Eye (tissue), 1 donor: Measurements from ENCODE around the gene ZNF846.
"Not testable (repeated sequence)": the region's sequence is repeated elsewhere in the genome, so short reads cannot be mapped to it uniquely, and the experiment has no call there.

ENCODE experiments used
- DNase-seq: peaks from one replicate; pipeline ENCODE4 v3.0.0-alpha.2; 2015

The ZNF846 gene

GRCh38 chr19:9768175-9769112 lies at the start of gene ZNF846:
ZNF846 (minus strand) TSS chr19:9768738; CDS start chr19:9764950, 3,788 bp downstream.
- DNase-seq: peak; percentile 99

GRCh38 chr19:9818175-9818733 lies 49.7 kb upstream of the ZNF846 start:
- no peak for DNase-seq

- no peak for DNase-seq
Observed at GRCh38 chr19:9811139-9811538, 42.6 kb upstream of the ZNF846 start.

GRCh38 chr19:9808855-9809824 lies 40.6 kb upstream of the ZNF846 start:
- DNase-seq: no peak

GRCh38 chr19:9806803-9807202 lies 38.3 kb upstream of the ZNF846 start:
- no peak for DNase-seq

GRCh38 chr19:9801976-9802375 lies 33.4 kb upstream of the ZNF846 start:
- DNase-seq: no peak

GRCh38 chr19:9799162-9799561 lies 30.6 kb upstream of the ZNF846 start:
- no peak for DNase-seq

GRCh38 chr19:9797871-9798270 lies 29.3 kb upstream of the ZNF846 start:
- no peak for DNase-seq

- DNase-seq: peak; percentile 94
Observed at GRCh38 chr19:9796113-9796773, 27.7 kb upstream of the ZNF846 start.

- no peak for DNase-seq
Observed at GRCh38 chr19:9793071-9793591, 24.6 kb upstream of the ZNF846 start.

- peak; percentile 97 for DNase-seq
Observed at GRCh38 chr19:9792206-9793070, 23.9 kb upstream of the ZNF846 start.

- no peak for DNase-seq
Observed at GRCh38 chr19:9791552-9792205, 23.1 kb upstream of the ZNF846 start.

- not testable (repeated sequence) for DNase-seq
Observed at GRCh38 chr19:9791073-9791367, 22.5 kb upstream of the ZNF846 start.

GRCh38 chr19:9789579-9789978 lies 21.0 kb upstream of the ZNF846 start:
- DNase-seq: not testable (repeated sequence)

GRCh38 chr19:9789066-9789465 lies 20.5 kb upstream of the ZNF846 start:
- DNase-seq: no peak

GRCh38 chr19:9788604-9789003 lies 20.1 kb upstream of the ZNF846 start:
- not testable (repeated sequence) for DNase-seq

- DNase-seq: no peak
Observed at GRCh38 chr19:9786819-9787218, 18.3 kb upstream of the ZNF846 start.

GRCh38 chr19:9786342-9786741 lies 17.8 kb upstream of the ZNF846 start:
- no peak for DNase-seq

GRCh38 chr19:9785367-9786331 lies 17.1 kb upstream of the ZNF846 start:
- peak; percentile 99 for DNase-seq

GRCh38 chr19:9784163-9784496 lies 15.6 kb upstream of the ZNF846 start:
- peak; percentile 8 for DNase-seq
